Measurements from ENCODE around the gene SLC6A3. TPM values are rescaled to one million over a fixed set of nuclear protein-coding genes. Genes with fewer than 3 reads are reported as not detected.

The SLC6A3 gene
- total and polyA plus RNA-seq, 9 donors: 0.05 to 0.62 (median 0.40) TPM

DNA sequence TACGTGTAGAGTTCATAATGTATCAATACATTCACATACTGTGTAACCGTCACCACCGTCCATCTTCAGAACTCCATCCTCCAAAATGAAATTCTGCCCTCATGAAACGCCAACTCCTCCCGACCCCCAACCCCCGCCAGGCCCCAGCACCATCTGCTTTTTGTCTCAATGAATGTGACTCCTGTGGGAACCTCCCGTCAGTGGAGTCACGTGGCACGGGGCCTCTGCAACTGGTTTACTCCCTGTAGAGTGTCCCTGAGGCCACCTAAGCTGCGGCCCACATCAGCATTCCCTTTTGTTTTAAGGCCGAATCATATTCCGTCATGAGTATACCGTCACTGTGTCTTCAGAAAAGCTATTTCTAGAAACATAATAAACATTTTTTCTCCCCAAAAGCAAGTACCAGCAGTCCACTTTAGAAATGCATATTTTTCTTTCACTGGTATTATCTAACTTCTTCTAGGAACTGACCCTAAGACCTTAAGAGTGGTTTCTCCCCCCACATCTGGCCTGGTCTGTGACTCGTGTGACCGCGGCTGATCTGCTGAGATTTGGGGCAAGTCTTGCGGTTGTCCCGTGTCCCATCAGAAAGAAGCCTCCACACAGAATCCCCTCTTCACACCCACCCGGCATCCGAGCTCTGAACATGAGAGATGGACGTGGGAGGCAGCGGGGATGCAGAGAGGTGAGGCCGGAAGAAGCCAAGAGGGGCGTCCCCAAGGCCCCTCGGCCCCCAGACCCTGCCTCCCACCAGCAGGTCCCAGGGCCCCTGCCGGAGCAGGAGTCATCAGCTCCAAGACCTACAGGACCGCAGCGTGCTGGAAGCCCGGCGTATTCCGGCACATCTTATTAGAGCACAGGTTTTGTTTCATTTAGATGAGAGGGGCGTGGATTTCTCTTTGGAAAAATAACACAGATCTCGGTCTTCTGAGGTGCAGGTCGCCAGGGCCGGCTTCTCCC is 38.3 kb downstream of the SLC6A3 start:
- TF ChIP-seq POLR2A (IDR thresholded peaks at IDR 0.05) (no peak), EP300 (IDR thresholded peaks at IDR 0.05) (no peak)
- TF ChIP-seq, protein P1, sequence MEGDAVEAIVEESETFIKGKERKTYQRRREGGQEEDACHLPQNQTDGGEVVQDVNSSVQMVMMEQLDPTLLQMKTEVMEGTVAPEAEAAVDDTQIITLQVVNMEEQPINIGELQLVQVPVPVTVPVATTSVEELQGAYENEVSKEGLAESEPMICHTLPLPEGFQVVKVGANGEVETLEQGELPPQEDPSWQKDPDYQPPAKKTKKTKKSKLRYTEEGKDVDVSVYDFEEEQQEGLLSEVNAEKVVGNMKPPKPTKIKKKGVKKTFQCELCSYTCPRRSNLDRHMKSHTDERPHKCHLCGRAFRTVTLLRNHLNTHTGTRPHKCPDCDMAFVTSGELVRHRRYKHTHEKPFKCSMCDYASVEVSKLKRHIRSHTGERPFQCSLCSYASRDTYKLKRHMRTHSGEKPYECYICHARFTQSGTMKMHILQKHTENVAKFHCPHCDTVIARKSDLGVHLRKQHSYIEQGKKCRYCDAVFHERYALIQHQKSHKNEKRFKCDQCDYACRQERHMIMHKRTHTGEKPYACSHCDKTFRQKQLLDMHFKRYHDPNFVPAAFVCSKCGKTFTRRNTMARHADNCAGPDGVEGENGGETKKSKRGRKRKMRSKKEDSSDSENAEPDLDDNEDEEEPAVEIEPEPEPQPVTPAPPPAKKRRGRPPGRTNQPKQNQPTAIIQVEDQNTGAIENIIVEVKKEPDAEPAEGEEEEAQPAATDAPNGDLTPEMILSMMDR (IDR thresholded peaks at IDR 0.05): no peak
- H3K36me3 ChIP-seq: no peaks in the 10 kb centered on the region
- H3K27ac ChIP-seq: no peak overlapping the region
- WGBS, 3 donors: 56 to 66% (median 58%) methylated on average over 35 of the region's 35 CpGs
- no peaks in the 10 kb centered on the region for H3K4me1 ChIP-seq (ENCODE audit: insufficient read depth)
- no peaks in the 10 kb centered on the region for H3K27me3 ChIP-seq
- no peak for DNase-seq
- intact Hi-C loops (cut with DNase I): no loop called here
- no peak overlapping the region for H3K4me3 ChIP-seq
- no peaks in the 10 kb centered on the region for H3K9me3 ChIP-seq

DNA sequence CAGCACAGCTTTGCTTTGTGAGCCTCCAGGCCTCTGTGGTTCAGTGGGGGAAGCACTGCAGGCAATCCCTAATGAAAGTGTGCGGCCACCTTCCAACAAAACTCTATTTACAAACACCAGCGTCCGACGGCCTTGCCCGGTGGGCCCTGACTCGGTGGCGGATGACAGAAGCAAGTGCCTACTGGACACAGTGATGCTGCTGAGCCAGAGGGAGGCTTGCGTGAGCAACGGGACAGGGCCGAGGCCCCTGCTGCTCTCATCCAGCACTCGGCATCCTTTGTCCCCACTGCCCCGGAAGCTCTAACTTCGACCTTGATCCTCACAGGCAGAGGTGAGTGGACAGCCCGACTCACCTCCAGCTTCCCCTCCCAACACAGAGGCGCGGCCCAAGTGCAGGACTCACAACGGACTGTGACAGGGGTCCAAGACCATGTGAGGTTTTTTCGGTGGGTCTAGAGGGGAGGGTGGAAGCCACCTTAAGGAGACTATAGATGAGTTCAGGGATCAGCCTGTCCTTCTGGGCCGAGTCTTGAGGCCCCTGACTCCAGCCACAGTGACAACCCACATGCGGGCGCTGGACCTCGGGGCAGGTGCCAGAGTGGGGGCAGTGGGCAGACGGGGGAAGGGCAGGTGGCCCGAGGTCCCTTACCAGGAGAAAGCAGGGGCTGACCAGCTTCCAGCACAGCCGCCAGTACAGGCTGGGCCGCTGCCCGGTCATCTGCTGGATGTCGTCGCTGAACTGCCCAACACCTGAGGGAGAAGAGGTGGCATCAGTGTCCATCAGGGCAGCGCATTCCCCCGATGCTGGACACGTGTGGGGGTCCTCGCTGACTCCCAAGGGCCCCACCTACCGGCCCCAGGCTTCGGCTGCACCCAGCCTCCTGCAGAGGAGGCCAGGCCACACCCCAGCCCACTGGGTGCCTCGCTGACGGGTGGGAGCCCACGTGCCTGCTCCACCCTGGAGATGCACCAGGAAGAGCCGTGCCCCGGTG is 39.4 kb downstream of the SLC6A3 start:
- no peaks in the 10 kb centered on the region for H3K27me3 ChIP-seq
- WGBS, 3 donors: 84 to 89% (median 87%) methylated on average over 39 to 40 of the region's 40 CpGs

GRCh38 chr5:1405121-1405520 is 40.1 kb downstream of the SLC6A3 start:
- Histone ChIP-seq H3K27ac (no peak overlapping the region), H3K4me3 (no peak overlapping the region), H3K4me1 (ENCODE audit: insufficient read depth) (no peaks in the 10 kb centered on the region), H3K9me3 (no peaks in the 10 kb centered on the region), H3K27me3 (no peaks in the 10 kb centered on the region), H3K36me3 (no peaks in the 10 kb centered on the region)
- intact Hi-C loops (cut with DNase I): no loop called here
- TF ChIP-seq EP300 (IDR thresholded peaks at IDR 0.05): no peak
- TF ChIP-seq, protein P1 (IDR thresholded peaks at IDR 0.05): no peak
- no peak for TF ChIP-seq POLR2A (IDR thresholded peaks at IDR 0.05)
- 74 to 84% (median 74%) methylated on average over 18 to 19 of the region's 19 CpGs for WGBS, 3 donors
- DNase-seq: no peak

More for the DNA sequence above, 39.4 kb downstream of the SLC6A3 start:
- H3K9me3 ChIP-seq: no peaks in the 10 kb centered on the region
- intact Hi-C loops (cut with DNase I): no loop called here
- no peak for DNase-seq
- no peaks in the 10 kb centered on the region for H3K36me3 ChIP-seq
- H3K27ac ChIP-seq: no peak overlapping the region
- no peak overlapping the region for H3K4me3 ChIP-seq
- H3K4me1 ChIP-seq (ENCODE audit: insufficient read depth): no peaks in the 10 kb centered on the region
- no peak for TF ChIP-seq POLR2A (IDR thresholded peaks at IDR 0.05)
- TF ChIP-seq, protein P1 (IDR thresholded peaks at IDR 0.05): no peak
- no peak for TF ChIP-seq EP300 (IDR thresholded peaks at IDR 0.05)

DNA sequence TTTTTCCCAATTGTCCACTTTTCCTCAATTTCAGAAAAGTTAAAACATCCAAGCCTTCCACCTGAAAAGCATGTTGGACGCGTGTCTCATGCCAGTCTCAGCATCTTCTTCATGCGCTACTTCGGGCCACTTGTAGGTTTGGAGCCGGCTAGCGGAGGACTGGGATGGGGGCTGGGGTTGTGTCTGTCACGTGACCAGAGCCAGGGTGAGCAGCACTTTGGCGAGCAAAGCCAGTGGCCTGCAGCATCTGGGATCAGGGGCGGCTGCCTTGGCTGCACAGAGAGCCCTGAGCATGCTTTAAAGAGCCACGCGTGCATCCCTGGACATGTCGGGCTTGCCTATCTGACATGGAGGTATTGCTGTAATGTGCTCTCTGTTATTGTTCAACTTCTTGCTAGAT is 41.2 kb downstream of the SLC6A3 start:
- H3K9me3 ChIP-seq: peaks cover 0 to 5% of the 10 kb centered on the region in 2 donors
- no peaks in the 10 kb centered on the region for H3K36me3 ChIP-seq
- intact Hi-C loops (cut with DNase I): no loop called here
- H3K4me1 ChIP-seq (ENCODE audit: insufficient read depth): no peaks in the 10 kb centered on the region
- H3K4me3 ChIP-seq: no peak overlapping the region
- H3K27me3 ChIP-seq: no peaks in the 10 kb centered on the region
- no peak overlapping the region for H3K27ac ChIP-seq
- TF ChIP-seq, protein P1 (IDR thresholded peaks at IDR 0.05): no peak
- no peak for TF ChIP-seq POLR2A (IDR thresholded peaks at IDR 0.05)
- no peak for TF ChIP-seq EP300 (IDR thresholded peaks at IDR 0.05)
- DNase-seq: no peak
- 60 to 68% (median 65%) methylated on average over 12 of the region's 12 CpGs for whole genome bisulfite sequencing, 3 donors

All from ovary (tissue), 9 donors.